Measurements from ENCODE around the gene ATP5F1E.

DNA sequence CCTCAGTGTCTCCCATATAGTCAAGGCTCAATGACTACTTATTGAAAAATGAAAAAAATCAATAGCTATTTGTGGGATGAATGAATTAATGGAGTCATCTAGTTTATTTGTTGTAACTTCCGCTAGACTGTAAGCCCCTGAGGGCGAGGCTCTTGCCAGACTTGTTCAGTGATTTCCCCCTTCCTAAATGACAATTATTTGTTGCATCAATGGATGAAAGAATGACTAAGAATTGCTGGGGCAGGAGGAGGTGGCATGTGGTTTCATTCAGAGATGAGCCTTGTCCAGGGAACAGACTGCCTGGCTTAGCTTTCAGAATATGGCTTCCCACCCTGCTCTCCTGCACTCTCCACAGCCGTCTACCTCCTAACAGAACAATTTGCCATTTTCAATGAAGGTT, 11.6 kb upstream of the ATP5F1E start:
- TF ChIP-seq, protein P1, sequence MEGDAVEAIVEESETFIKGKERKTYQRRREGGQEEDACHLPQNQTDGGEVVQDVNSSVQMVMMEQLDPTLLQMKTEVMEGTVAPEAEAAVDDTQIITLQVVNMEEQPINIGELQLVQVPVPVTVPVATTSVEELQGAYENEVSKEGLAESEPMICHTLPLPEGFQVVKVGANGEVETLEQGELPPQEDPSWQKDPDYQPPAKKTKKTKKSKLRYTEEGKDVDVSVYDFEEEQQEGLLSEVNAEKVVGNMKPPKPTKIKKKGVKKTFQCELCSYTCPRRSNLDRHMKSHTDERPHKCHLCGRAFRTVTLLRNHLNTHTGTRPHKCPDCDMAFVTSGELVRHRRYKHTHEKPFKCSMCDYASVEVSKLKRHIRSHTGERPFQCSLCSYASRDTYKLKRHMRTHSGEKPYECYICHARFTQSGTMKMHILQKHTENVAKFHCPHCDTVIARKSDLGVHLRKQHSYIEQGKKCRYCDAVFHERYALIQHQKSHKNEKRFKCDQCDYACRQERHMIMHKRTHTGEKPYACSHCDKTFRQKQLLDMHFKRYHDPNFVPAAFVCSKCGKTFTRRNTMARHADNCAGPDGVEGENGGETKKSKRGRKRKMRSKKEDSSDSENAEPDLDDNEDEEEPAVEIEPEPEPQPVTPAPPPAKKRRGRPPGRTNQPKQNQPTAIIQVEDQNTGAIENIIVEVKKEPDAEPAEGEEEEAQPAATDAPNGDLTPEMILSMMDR (conservative IDR thresholded peaks at IDR 0.05; ENCODE audit: low read length): no peak
- no peak for TF ChIP-seq EZH2phosphoT487 (IDR thresholded peaks at IDR 0.05; ENCODE audit: borderline replicate concordance)
